NT2/D1 (cell line): Measurements from ENCODE around the gene LRRK1.

ENCODE experiments used
- SUZ12 ChIP-seq: IDR thresholded peaks from 2 replicates; pipeline ENCODE4 v1.6.1; 2011; ENCODE audit not compliant: insufficient read length, insufficient read depth; ENCODE audit errors: extremely low read depth
- YY1 ChIP-seq: IDR thresholded peaks from 2 replicates; pipeline ENCODE4 v1.6.1; 2011; ENCODE audit not compliant: insufficient read length, insufficient read depth
- ZNF274 ChIP-seq: IDR thresholded peaks from 2 replicates; pipeline ENCODE4 v1.6.1; 2011; ENCODE audit warnings: mild to moderate bottlenecking, low read depth, low read length

GRCh38 chr15:100986158-100986896 lies 67.2 kb downstream of the LRRK1 start:
- TF ChIP-seq SUZ12 (no peak), ZNF274 (no peak), YY1 (no peak)
